CD4-positive, alpha-beta T cell treated with Interleukin-4 for 1 hour (primary cell): ENCODE data around the gene DNAH10.
"Not testable (repeated sequence)": the region's sequence is repeated elsewhere in the genome, so short reads cannot be mapped to it uniquely, and the experiment has no call there.

ENCODE experiments used
- DNase-seq, 2 donors: peaks; one replicate each; pipeline ENCODE4 v3.0.0-alpha.2; 2020 to 2022

Gene DNAH10

GRCh38 chr12:123749355-123749754, 12.7 kb upstream of the DNAH10 start:
- no peak for DNase-seq

GRCh38 chr12:123750159-123750656, 11.9 kb upstream of the DNAH10 start:
- DNase-seq, result no peak

DNA sequence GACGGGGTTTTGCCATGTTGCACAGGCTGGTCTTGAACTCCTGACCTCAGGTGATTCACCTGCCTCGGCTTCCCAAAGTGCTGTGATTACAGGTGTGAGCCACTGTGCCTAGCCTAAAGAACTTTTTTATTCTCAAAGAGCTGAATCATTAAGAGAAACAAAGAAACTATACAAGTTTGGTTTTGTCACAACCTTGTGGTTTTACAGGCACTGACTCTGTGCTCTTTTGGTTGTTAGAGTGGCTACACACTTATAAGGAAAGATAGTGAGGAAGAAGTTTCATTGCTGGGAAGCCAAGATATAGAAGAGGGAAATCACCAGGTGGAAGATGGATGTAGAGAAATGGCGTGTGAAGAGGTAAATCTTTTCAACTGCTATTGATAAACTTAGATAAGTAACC, 10.1 kb upstream of the DNAH10 start:
- no peak for DNase-seq

DNA sequence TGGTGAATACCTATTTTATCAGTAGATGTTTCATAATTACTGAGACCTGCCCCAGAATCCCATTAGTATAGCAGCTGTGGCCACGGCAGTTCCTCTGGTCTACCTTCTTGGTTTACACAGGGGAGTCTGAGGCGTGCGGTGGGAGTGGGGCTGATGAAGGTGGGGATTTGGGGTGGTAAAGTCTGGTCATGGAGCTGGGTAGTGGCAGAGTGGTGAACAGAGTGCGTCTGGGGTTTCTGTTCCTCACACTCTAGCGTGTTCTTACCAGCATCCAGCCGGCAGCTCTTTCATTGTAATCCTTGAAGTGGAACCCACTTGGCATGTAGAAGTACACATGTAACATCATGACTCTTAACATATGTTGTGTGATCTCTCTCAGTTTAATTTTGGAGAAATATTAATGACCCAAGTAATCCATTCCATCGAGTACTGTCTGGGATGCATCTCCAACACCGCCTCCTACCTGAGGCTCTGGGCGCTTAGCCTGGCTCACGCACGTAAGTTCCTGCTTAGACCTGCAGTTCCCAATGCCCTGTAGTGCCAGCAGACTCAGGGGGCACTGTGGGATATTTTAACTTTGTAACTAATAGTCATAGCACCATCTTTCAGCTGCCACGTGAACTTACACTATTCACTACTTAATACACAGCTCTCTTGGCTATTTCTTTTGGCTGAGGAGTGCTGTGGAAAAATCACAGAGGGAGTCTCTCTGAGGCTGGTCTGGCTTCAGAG, 7.9 kb upstream of the DNAH10 start:
- no peak for DNase-seq

- DNase-seq, result no peak
These were observed 4.5 kb upstream of the DNAH10 start for GRCh38 chr12:123757561-123757960.

GRCh38 chr12:123760267-123760938, 1.7 kb upstream of the DNAH10 start:
- no peak for DNase-seq

- DNase-seq, result no peak
These were observed 583 bp downstream of the DNAH10 start for GRCh38 chr12:123762715-123763052.

GRCh38 chr12:123763093-123763492, 992 bp downstream of the DNAH10 start:
- no peak for DNase-seq

DNA sequence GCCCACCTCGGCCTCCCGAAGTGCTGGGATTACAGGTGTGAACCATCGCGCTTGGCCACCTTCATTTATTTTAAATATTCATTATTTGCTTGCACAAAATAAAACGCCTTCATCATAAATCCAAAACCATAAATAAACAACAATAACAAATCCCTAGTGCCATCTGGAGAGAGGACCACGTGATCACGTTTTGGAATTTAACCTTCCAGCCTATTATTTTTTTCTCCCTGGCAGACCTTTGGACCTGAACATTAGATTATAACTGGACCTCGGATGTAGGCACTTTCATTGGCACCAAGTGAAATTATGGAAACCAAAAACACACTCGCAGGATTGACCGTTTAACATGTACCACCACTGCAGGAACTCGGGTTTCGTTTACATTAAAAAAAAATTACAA, 2.0 kb downstream of the DNAH10 start:
- DNase-seq, result no peak

DNA sequence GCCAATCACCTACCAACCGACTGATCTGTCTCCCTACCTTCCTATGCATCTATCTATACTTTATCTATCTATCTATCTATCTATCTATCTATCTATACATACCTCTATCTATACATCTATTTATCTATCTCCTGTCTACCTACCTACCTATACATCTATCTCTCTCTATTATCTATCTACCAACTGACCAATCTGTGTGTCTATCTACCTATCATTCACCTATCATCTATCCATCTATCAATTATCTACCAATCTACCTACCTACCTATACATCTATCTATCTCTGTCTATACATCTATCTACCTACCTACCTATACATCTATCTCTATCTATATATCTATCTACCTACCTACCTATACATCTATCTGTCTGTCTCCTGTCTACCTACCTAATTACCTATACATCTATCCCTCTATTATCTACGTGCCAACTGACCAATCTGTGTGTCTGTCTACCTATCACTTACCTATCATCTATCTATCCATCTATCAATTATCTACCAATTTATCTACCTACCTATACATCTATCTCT, 3.5 kb downstream of the DNAH10 start:
- DNase-seq, result no peak

- peak; percentile 25 to 43 for DNase-seq
These were observed 5.5 kb downstream of the DNAH10 start for GRCh38 chr12:123767613-123768012.

GRCh38 chr12:123771261-123771660, 9.2 kb downstream of the DNAH10 start:
- no peak for DNase-seq

DNA sequence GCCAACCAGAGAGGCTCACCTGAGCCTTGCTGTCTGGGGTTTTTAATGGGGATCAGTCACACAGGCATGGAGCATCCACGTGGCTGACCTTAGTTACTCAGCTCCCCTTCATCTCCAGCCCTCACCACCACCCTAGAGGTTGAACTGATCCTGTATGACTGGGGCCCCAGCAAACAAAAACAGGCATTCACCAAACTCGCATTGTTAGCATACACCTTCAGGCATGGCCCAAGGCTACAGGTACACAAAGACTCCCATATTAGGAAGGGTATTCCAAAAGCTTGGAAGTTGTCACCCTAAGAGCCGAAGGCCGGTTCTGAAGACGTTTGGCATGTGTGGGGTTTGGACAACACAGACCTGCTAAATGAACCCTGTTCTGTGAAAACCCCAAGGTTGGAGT, 10.0 kb downstream of the DNAH10 start:
- DNase-seq, result no peak

GRCh38 chr12:123773375-123773774, 11.3 kb downstream of the DNAH10 start:
- no peak for DNase-seq

DNA sequence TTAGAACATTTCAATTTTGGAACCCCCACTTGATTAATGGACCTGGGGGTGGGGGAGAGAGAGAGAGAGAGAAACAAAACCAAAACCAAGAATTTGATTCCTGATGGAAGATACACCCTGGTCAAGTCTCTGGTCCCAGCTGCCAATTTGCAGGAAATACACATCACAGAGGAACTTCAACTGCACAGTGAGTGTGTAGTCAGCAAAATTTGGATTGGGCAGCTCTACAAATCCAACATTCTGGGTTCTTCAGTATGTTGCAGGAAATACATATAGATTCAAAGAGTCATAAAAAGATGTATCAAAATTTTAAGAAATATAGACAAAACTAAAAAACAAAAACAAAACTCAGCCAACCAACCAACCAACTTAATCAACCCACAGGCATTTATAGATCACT, 17.4 kb downstream of the DNAH10 start:
- no peak for DNase-seq

DNA sequence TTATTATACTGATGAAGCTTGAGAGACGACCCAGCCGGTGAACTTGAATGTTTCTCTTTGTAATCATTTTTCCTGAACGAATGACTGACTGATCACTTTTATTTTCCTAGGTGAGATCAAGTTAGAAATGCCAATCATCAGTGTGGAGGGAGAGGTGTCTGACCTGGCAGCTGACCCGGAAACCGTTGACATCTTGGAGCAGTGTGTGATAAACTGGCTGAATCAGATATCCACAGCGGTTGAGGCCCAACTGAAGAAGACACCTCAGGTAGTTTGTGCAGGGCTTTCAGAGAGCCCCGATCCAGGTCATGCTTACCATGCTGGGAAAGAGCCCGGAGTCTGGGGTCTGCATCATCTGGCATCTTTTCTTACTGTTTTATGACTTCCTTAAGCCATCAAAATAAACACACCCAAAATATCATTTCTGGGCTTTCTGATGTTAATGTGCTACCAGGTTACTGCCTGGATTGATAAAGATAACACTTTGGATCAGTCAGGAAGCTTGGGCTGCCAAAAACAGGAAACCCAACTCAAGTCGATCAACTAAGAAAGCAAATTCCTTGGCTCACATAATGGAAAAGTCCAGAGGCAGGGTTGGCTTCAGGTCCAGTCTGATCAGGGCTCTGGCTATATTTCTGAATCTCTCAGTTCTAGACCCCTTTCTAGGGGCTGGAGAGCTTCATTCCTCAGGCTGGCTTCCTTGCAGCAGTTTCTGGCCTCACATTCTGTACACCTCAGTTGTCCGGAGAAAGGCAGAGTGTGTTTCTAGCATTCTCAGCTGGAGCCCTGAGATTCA, 21.1 kb downstream of the DNAH10 start:
- DNase-seq, result no peak

GRCh38 chr12:123787466-123787865, 25.4 kb downstream of the DNAH10 start:
- DNase-seq, result no peak

- no peak for DNase-seq
These were observed 26.4 kb downstream of the DNAH10 start for GRCh38 chr12:123788541-123788940.

GRCh38 chr12:123789422-123789821, 27.3 kb downstream of the DNAH10 start:
- DNase-seq, result not testable (repeated sequence)

- DNase-seq, result no peak
These were observed 28.9 kb downstream of the DNAH10 start for GRCh38 chr12:123790905-123791467.

- no peak for DNase-seq
These were observed 31.9 kb downstream of the DNAH10 start for GRCh38 chr12:123794027-123794426.

GRCh38 chr12:123798518-123798917, 36.4 kb downstream of the DNAH10 start:
- no peak for DNase-seq

- no peak for DNase-seq
These were observed 37.1 kb downstream of the DNAH10 start for GRCh38 chr12:123799227-123799626.
